DND-41 (cell line): ENCODE data around the gene AP3D1.
"Not testable (repeated sequence)": the region's sequence is repeated elsewhere in the genome, so short reads cannot be mapped to it uniquely, and the experiment has no call there.

Source experiments
- ATAC-seq: fragments of 200-7000 bp; cut with Tn5 transposase; 3 replicates; pipeline ENCODE4 v1.9.1; 2021; ENCODE audit warnings: low read depth; ENCODE audit not compliant: insufficient read depth
- DNase-seq: peaks from one replicate; pipeline ENCODE4 v3.0.0-alpha.2; 2020
- H2AFZ ChIP-seq: 2 replicates; pipeline ENCODE4 v1.6.0; 2012; ENCODE audit warnings: low read depth, low read length
- H3K27ac ChIP-seq: 2 replicates; pipeline ENCODE4 v1.5.1; 2012; ENCODE audit warnings: low read length, inconsistent platforms
- H3K27me3 ChIP-seq: fragments of 200-600 bp; sonication (generic); 2 replicates; pipeline ENCODE4 v1.6.0; 2012; ENCODE audit warnings: low read length, mild to moderate bottlenecking, inconsistent platforms; ENCODE audit not compliant: insufficient read depth, poor library complexity
- H3K36me3 ChIP-seq: 2 replicates; pipeline ENCODE4 v1.5.1; 2012; ENCODE audit warnings: low read length, inconsistent platforms; ENCODE audit not compliant: insufficient read depth
- H3K4me1 ChIP-seq: 2 replicates; pipeline ENCODE4 v1.5.1; 2012; ENCODE audit warnings: mild to moderate bottlenecking, low read length; ENCODE audit not compliant: insufficient read depth
- H3K4me2 ChIP-seq: 2 replicates; pipeline ENCODE4 v1.6.0; 2012; ENCODE audit warnings: mild to moderate bottlenecking, moderate library complexity, low read length, inconsistent platforms; ENCODE audit not compliant: insufficient read depth
- H3K4me3 ChIP-seq, 2 experiments: fragments of 200-600 bp in 1 of 2; shearing (Covaris generic) in 1 of 2; 2 replicates each; pipeline ENCODE4 v1.5.1; 2012 to 2016; ENCODE audit warnings: inconsistent platforms in 2 of 2, low read length in 2 of 2, mild to moderate bottlenecking in 2 of 2, low read depth in 1 of 2, moderate library complexity in 1 of 2
- H3K79me2 ChIP-seq: 2 replicates; pipeline ENCODE4 v1.6.0; 2012; ENCODE audit warnings: low read length, inconsistent platforms; ENCODE audit not compliant: insufficient read depth
- H3K9ac ChIP-seq: 2 replicates; pipeline ENCODE4 v1.6.0; 2012; ENCODE audit warnings: low read depth, mild to moderate bottlenecking, inconsistent platforms, low read length, moderate library complexity
- H3K9me3 ChIP-seq: 2 replicates; pipeline ENCODE4 v1.5.1; 2012; ENCODE audit warnings: low read length, moderate library complexity, mild to moderate bottlenecking, inconsistent platforms; ENCODE audit not compliant: insufficient read depth, severe bottlenecking
- H4K20me1 ChIP-seq: 2 replicates; pipeline ENCODE4 v1.6.0; 2012; ENCODE audit warnings: low read length; ENCODE audit not compliant: insufficient read depth
- EZH2 ChIP-seq: IDR thresholded peaks from 3 replicates; pipeline ENCODE4 v1.6.1; 2012; ENCODE audit warnings: borderline replicate concordance, low read depth, mild to moderate bottlenecking, moderate library complexity, low read length, inconsistent platforms; ENCODE audit not compliant: severe bottlenecking
- TF ChIP-seq, protein P1 (sequence below): IDR thresholded peaks from 2 replicates; pipeline ENCODE4 v1.5.1; 2012; ENCODE audit warnings: borderline replicate concordance, low read length, moderate library complexity, mild to moderate bottlenecking; ENCODE audit not compliant: poor library complexity, severe bottlenecking; ENCODE audit errors: extremely low read depth

Gene AP3D1

DNA sequence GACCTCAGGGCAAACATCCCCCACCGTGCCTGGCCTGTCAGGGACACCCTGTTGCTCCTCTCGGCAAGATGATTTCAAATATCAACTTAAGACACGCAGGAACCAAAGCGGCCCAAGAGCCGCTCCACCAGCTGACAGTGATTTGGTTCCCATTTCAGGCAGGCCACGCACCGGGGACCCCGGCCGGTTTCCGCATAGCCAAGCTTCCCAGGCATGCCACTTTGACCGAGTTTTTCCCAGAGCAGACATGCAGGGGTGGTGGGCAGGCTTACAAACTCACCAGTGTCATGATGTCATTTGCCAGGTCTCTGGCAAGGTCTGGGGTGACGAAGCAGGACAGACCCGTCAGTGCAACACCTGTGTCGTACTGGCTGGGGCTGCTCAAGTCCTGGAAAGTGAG lies 19.2 kb downstream of the AP3D1 start:
- H3K79me2 ChIP-seq, result peaks cover 60% of the 10 kb centered on the region
- H3K27ac ChIP-seq, result no peak overlapping the region
- peaks cover 74% of the 10 kb centered on the region for H3K36me3 ChIP-seq
- H3K27me3 ChIP-seq, result no peaks in the 10 kb centered on the region
- H2AFZ ChIP-seq, result no peak overlapping the region
- H3K9ac ChIP-seq, result no peak overlapping the region
- H4K20me1 ChIP-seq, result peaks cover 55% of the 10 kb centered on the region
- DNase-seq (no peak), ATAC-seq (no peak)
- TF ChIP-seq, protein P1, sequence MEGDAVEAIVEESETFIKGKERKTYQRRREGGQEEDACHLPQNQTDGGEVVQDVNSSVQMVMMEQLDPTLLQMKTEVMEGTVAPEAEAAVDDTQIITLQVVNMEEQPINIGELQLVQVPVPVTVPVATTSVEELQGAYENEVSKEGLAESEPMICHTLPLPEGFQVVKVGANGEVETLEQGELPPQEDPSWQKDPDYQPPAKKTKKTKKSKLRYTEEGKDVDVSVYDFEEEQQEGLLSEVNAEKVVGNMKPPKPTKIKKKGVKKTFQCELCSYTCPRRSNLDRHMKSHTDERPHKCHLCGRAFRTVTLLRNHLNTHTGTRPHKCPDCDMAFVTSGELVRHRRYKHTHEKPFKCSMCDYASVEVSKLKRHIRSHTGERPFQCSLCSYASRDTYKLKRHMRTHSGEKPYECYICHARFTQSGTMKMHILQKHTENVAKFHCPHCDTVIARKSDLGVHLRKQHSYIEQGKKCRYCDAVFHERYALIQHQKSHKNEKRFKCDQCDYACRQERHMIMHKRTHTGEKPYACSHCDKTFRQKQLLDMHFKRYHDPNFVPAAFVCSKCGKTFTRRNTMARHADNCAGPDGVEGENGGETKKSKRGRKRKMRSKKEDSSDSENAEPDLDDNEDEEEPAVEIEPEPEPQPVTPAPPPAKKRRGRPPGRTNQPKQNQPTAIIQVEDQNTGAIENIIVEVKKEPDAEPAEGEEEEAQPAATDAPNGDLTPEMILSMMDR, result no peak
- no peak for TF ChIP-seq EZH2
- H3K4me2 ChIP-seq, result no peak overlapping the region
- H3K9me3 ChIP-seq, result no peaks in the 10 kb centered on the region
- no peaks in the 10 kb centered on the region for H3K4me1 ChIP-seq
- no peak overlapping the region for H3K4me3 ChIP-seq

DNA sequence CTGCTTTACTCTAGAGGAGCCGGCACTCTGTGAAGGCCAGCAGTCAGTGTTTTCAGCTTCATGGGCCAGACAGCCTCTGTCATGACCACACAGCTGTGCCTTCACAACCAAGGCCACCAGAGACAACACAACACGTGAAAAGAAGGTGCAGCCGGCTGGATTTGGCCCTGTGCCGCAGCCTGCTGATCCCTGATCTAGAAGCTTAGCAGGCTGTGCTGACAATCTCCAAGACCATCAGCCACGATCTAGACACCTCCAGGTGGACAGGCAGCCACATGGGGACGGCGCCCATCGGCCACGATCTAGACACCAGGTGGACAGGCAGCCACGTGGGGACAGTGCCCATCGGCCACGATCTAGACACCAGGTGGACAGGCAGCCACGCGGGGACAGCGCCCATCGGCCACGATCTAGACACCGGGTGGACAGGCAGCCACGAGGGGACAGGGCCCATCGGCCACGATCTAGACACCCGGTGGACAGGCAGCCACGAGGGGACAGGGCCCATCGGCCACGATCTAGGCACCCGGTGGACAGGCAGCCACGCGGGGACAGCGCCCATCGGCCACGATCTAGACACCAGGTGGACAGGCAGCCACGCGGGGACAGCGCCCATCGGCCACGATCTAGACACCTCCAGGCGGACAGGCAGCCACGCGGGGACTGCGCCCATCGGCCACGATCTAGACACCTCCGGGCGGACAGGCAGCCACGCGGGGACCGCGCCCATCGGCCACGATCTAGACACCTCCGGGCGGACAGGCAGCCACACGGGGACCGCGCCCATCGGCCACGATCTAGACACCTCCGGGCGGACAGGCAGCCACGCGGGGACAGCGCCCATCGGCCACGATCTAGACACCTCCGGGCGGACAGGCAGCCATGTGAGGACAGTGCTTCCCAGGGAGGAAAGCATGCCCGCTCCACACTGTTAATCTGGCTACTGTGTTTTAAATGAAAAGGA lies 20.1 kb downstream of the AP3D1 start:
- not testable (repeated sequence) for H3K27me3 ChIP-seq, H3K4me2 ChIP-seq, H3K9ac ChIP-seq, ATAC-seq, H2AFZ ChIP-seq, DNase-seq, H3K4me1 ChIP-seq, H3K4me3 ChIP-seq, H3K9me3 ChIP-seq
- Histone ChIP-seq H4K20me1 (peaks cover 52% of the 10 kb centered on the region), H3K79me2 (peaks cover 52% of the 10 kb centered on the region), H3K27ac (0 out of 2 replicates have a peak overlapping the region, but pooled peaks have one; percentile 10), H3K36me3 (peaks cover 72% of the 10 kb centered on the region)

DNA sequence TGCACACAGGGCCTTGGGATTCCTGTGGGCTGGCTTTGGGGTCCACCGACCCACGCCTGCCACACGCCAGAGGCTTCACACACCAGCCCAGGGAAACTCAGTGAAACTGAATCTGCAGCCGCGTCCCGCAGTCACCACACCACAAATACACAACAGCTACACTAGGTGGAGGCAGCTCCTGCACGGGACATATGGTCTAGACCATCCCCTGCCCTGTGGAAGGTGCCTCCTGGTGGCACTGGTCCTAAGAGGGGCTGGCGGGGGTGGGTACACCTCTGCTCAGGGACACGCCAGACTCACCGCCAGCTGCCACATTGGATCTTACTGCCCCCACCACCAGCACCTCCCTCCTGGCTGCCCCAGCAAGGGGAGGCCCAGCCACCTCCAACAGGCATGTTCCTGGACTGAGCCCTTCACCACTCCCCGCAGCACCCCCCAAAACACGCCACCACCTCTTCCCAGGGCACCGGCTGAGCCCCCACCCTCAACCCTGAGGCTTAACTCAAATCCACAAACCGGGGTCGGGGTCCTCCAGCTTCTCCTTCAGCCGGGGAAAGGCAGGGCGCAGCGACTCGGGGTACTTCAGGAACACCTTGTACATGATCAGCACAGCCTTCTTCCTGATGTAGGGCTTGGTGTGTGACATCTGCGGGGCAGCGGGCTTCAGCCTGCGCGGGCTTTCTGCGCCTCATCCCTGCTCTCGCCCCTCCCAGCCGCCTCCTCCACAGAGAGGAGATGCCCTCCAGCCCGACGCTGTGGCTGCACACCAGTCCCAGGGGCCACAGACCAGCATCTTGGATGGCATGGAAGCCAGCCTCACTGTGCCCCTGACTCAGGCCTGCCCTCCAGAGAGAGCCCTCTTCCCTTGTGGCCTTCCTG lies 21.2 kb downstream of the AP3D1 start:
- Histone ChIP-seq H3K4me2 (no peak overlapping the region), H2AFZ (no peak overlapping the region), H3K36me3 (peaks cover 67% of the 10 kb centered on the region), H3K27ac (no peak overlapping the region), H3K9me3 (no peaks in the 10 kb centered on the region), H3K4me1 (no peaks in the 10 kb centered on the region), H3K4me3 (no peak overlapping the region), H3K79me2 (peaks cover 43% of the 10 kb centered on the region), H4K20me1 (peaks cover 46% of the 10 kb centered on the region), H3K27me3 (no peaks in the 10 kb centered on the region), H3K9ac (no peak overlapping the region)
- DNase-seq, result no peak
- ATAC-seq, result no peak
- TF ChIP-seq, protein P1, result no peak

DNA sequence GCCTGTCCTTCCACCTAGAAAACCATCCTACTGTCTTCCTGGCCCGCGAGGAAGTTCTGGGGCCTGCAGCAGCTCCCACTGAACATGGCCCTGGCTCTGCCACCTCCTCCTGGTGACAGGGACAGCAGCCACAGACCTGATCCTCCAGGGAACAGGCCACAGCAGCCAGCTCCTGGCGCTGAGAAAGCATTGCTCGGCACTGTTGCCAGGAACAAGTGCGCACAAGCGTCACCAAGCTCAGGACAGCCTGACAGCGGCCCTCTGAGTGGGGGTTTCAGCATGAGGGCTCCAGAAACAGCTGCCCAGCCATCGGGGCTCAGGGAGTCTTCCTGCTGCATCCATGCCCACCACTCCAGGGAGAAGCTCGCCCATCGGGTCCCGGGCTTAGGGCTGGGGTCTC lies 21.9 kb downstream of the AP3D1 start:
- Histone ChIP-seq H3K4me3 (no peak overlapping the region), H3K36me3 (peaks cover 70% of the 10 kb centered on the region), H3K4me1 (no peaks in the 10 kb centered on the region), H3K9ac (no peak overlapping the region), H4K20me1 (peaks cover 49% of the 10 kb centered on the region), H3K27ac (no peak overlapping the region), H3K79me2 (peaks cover 43% of the 10 kb centered on the region), H3K9me3 (no peaks in the 10 kb centered on the region), H3K27me3 (no peaks in the 10 kb centered on the region), H2AFZ (no peak overlapping the region), H3K4me2 (no peak overlapping the region)
- ATAC-seq (no peak), DNase-seq (no peak)
- TF ChIP-seq, protein P1, result no peak
- no peak for TF ChIP-seq EZH2
